ENCODE data around the gene HNRNPL. TPM values are rescaled to one million over a fixed set of nuclear protein-coding genes. Genes with fewer than 3 reads are reported as not detected.
"Not testable (repeated sequence)": the region's sequence is repeated elsewhere in the genome, so short reads cannot be mapped to it uniquely, and the experiment has no call there.

HNRNPL gene
- total RNA-seq, 1 experiment from 2014 or later: 443 TPM

DNA sequence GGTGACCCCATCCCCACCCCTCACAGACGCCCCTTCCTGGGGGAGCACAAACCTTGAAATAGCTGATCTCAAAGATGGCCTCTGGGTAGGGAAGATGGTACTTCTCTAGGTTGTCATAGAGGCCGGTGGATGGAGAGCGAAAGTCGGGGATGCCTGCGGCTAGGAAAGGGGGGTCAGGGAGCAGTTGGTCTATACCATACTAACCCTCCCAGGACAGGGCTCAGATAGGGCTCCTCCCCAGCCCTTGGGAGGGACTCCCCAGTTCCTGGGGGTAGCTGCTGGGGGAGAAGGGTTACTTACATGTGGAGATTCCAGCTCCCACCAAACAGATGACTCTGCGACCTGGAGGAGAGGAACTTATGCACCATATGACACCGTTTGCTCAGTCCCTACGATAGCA lies 40.0 kb upstream of the HNRNPL start:
- no peak overlapping the region for H3K4me3 ChIP-seq
- H3K27me3 ChIP-seq (ENCODE audit: insufficient read depth, low read depth): no peaks in the 10 kb centered on the region
- H3K27ac ChIP-seq: no peak overlapping the region
- H4K20me1 ChIP-seq (ENCODE audit: insufficient read depth): no peaks in the 10 kb centered on the region
- peaks cover 8% of the 10 kb centered on the region for H3F3A ChIP-seq (ENCODE audit: insufficient read depth, low read depth)
- no peaks in the 10 kb centered on the region for H3K9me3 ChIP-seq (ENCODE audit: insufficient read depth, low read depth)
- POLR2A ChIA-PET (ENCODE audit: unreplicated experiment): interaction anchor here (0.5 kb wide), 1 partner anchor 155 kb away, joined by 3 read pairs; no protein-coding TSS in a partner anchor
- no peaks in the 10 kb centered on the region for H3K4me1 ChIP-seq (replicated peaks; ENCODE audit: insufficient read depth)
- no peak overlapping the region for H2AFZ ChIP-seq
- CTCF ChIA-PET: no interaction called here
- no peak overlapping the region for H3K4me2 ChIP-seq
- no peak for DNase-seq
- intact Hi-C loops (cut with micrococcal nuclease; ENCODE audit: unreplicated experiment): no loop called here
- H3K9me2 ChIP-seq (ENCODE audit: insufficient read depth): no peaks in the 10 kb centered on the region
- H3K79me2 ChIP-seq (ENCODE audit: low read depth): no peaks in the 10 kb centered on the region
- TF ChIP-seq, protein P1, sequence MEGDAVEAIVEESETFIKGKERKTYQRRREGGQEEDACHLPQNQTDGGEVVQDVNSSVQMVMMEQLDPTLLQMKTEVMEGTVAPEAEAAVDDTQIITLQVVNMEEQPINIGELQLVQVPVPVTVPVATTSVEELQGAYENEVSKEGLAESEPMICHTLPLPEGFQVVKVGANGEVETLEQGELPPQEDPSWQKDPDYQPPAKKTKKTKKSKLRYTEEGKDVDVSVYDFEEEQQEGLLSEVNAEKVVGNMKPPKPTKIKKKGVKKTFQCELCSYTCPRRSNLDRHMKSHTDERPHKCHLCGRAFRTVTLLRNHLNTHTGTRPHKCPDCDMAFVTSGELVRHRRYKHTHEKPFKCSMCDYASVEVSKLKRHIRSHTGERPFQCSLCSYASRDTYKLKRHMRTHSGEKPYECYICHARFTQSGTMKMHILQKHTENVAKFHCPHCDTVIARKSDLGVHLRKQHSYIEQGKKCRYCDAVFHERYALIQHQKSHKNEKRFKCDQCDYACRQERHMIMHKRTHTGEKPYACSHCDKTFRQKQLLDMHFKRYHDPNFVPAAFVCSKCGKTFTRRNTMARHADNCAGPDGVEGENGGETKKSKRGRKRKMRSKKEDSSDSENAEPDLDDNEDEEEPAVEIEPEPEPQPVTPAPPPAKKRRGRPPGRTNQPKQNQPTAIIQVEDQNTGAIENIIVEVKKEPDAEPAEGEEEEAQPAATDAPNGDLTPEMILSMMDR (conservative IDR thresholded peaks at IDR 0.05): no peak
- TF ChIP-seq EZH2 (IDR thresholded peaks at IDR 0.05; ENCODE audit: low read depth): no peak
- H3K36me3 ChIP-seq (ENCODE audit: low read depth): no peaks in the 10 kb centered on the region
- BruUV-seq (replicated peaks): no TSS peak

DNA sequence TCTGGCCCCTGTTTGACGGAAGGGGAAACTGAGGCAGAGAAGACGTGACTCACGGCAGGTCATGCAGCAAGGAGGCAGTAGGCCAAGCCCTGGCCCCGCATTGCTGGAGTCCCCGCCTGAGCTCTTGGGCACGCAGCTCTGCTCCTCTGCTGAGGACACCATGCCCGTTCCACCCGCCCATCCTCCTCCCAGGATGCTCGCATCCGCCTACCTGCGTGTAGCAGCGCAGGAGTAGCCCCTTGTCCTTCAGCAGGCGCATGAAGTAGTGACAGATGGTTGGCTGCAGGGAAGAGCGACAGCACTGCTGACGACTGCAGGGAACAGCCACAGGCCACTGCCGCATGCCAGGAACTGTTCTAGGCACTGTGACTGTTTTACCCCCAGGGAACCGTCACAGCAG lies 39.1 kb upstream of the HNRNPL start:
- TF ChIP-seq, protein P1 (conservative IDR thresholded peaks at IDR 0.05): no peak
- no peak for TF ChIP-seq EZH2 (IDR thresholded peaks at IDR 0.05; ENCODE audit: low read depth)
- no peaks in the 10 kb centered on the region for H3K36me3 ChIP-seq (ENCODE audit: low read depth)

DNA sequence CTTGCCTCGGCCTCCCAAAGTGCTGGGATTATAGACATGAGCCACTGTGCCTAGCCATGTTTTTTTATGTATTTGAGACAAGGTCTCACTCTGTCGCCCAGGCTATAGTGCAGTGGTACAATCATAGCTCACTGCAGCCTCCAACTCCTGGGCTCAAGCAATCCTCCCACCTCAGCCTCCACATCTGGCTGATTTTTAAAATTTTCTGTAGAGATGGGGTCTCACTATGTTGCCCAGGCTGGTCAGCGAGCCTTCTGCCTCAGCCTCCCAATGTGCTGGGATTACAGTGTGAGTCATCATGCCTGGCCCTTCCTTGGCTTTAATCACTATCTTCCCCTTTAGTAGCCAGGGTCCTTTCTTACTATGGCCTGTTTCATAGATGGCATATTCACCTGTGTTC lies 34.9 kb upstream of the HNRNPL start:
- DNase-seq: not testable (repeated sequence)

More for the DNA sequence above, 39.1 kb upstream of the HNRNPL start:
- Histone ChIP-seq H4K20me1 (ENCODE audit: insufficient read depth) (no peaks in the 10 kb centered on the region), H3K27ac (no peak overlapping the region), H3K9me3 (ENCODE audit: insufficient read depth, low read depth) (no peaks in the 10 kb centered on the region), H2AFZ (no peak overlapping the region), H3K79me2 (ENCODE audit: low read depth) (no peaks in the 10 kb centered on the region), H3K4me3 (no peak overlapping the region), H3K4me1 (replicated peaks; ENCODE audit: insufficient read depth) (no peaks in the 10 kb centered on the region), H3K9me2 (ENCODE audit: insufficient read depth) (no peaks in the 10 kb centered on the region), H3F3A (ENCODE audit: insufficient read depth, low read depth) (peaks cover 8% of the 10 kb centered on the region), H3K27me3 (ENCODE audit: insufficient read depth, low read depth) (no peaks in the 10 kb centered on the region), H3K4me2 (no peak overlapping the region)
- ChIA-PET POLR2A (ENCODE audit: unreplicated experiment) (no interaction called here), CTCF (no interaction called here)
- intact Hi-C loops (cut with micrococcal nuclease; ENCODE audit: unreplicated experiment): no loop called here
- DNase-seq: no peak
- no TSS peak for BruUV-seq (replicated peaks)

DNA sequence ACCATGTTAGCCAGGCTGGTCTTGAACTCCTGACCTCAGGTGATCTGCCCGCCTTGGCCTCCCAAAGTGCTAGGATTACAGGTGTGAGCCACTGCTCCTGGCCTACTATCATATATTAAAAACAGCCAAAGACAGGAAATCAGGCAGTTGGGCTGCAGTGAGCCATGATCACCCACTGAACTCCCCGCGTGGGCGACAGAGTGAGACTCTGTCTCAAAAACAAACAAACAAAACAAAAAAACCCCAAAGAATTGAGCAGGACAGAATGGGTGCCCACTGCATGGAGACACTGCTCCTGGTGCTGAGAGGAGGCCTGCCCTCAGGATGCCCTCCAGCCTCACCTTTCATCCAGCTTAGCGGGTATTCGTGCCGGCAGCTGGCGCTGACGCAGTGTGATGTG lies 33.5 kb upstream of the HNRNPL start:
- no TSS peak for BruUV-seq (replicated peaks)
- TF ChIP-seq, protein P1 (conservative IDR thresholded peaks at IDR 0.05): no peak
- TF ChIP-seq EZH2 (IDR thresholded peaks at IDR 0.05; ENCODE audit: low read depth): no peak
- Histone ChIP-seq H3F3A (ENCODE audit: insufficient read depth, low read depth) (peaks cover 7% of the 10 kb centered on the region), H3K79me2 (ENCODE audit: low read depth) (no peaks in the 10 kb centered on the region), H4K20me1 (ENCODE audit: insufficient read depth) (no peaks in the 10 kb centered on the region), H3K4me3 (no peak overlapping the region), H3K9me3 (ENCODE audit: insufficient read depth, low read depth) (no peaks in the 10 kb centered on the region), H2AFZ (no peak overlapping the region), H3K4me1 (replicated peaks; ENCODE audit: insufficient read depth) (peaks cover under 1% of the 10 kb centered on the region; the same call in 1 of the 2 replicates), H3K9me2 (ENCODE audit: insufficient read depth) (no peaks in the 10 kb centered on the region), H3K36me3 (ENCODE audit: low read depth) (no peaks in the 10 kb centered on the region), H3K27me3 (ENCODE audit: insufficient read depth, low read depth) (no peaks in the 10 kb centered on the region), H3K27ac (no peak overlapping the region), H3K4me2 (no peak overlapping the region)
- POLR2A ChIA-PET (ENCODE audit: unreplicated experiment): no interaction called here
- intact Hi-C loops (cut with micrococcal nuclease; ENCODE audit: unreplicated experiment): no loop called here
- DNase-seq: no peak
- CTCF ChIA-PET: no interaction called here

More for the DNA sequence above, 34.9 kb upstream of the HNRNPL start:
- H3K27me3 ChIP-seq (ENCODE audit: insufficient read depth, low read depth); H3K4me1 ChIP-seq (replicated peaks; ENCODE audit: insufficient read depth); H4K20me1 ChIP-seq (ENCODE audit: insufficient read depth); H3K9me2 ChIP-seq (ENCODE audit: insufficient read depth); H3K4me2 ChIP-seq; H3F3A ChIP-seq (ENCODE audit: insufficient read depth, low read depth); BruUV-seq (replicated peaks); H3K4me3 ChIP-seq; intact Hi-C loops (cut with micrococcal nuclease; ENCODE audit: unreplicated experiment); H2AFZ ChIP-seq; H3K27ac ChIP-seq; H3K79me2 ChIP-seq (ENCODE audit: low read depth); H3K36me3 ChIP-seq (ENCODE audit: low read depth); H3K9me3 ChIP-seq (ENCODE audit: insufficient read depth, low read depth): not testable (repeated sequence)
- POLR2A ChIA-PET (ENCODE audit: unreplicated experiment): interaction anchor here (0.6 kb wide), 1 partner anchor 15 kb away, joined by 4 read pairs; the partner anchor contains the start of gene NFKBIB
- CTCF ChIA-PET: interaction anchor here (0.7 kb wide), 2 partner anchors 341 to 832 kb away, joined by 3 to 5 read pairs; no protein-coding TSS in a partner anchor

Measured in PC-9 (cell line).